Measurements from ENCODE around the gene GYG1.

DNA sequence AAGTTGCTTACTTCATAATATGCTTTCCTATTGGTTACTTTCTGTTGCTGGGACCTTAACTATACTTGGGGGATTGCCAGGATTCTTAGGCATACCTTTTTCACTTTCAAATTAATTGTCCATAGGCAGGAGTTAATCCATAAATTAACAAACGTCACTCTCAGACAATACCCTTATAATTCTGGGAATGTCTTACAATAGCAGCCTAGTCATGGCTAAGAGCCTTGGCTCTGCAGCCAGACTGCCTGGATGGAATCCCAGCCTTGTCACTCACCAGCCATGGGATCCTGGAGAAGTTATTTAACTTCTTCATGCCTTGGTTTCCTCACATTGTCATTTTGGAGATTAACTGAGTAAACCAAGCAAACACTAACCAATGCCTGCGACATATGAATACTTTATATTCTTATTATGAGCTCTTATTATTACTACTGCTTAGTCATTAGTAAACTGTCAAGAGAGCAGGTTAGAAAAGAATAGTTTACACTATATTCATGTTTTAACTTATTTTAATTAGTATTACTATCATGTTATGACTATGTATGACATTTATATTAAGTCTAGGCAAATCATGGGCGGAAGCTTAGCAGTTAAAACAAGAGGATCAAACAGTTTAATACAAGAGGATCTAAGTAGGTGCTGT lies 29.0 kb downstream of the GYG1 start:
- TF ChIP-seq EZH2 (IDR thresholded peaks at IDR 0.05; ENCODE audit: insufficient read depth, poor library complexity, severe bottlenecking), result no peak
- TF ChIP-seq EZH2phosphoT487 (IDR thresholded peaks at IDR 0.05; ENCODE audit: insufficient read depth, low read depth), result no peak

Data from GM23248 (cell line).